ENCODE results near the gene RNU5B-1.

DNA sequence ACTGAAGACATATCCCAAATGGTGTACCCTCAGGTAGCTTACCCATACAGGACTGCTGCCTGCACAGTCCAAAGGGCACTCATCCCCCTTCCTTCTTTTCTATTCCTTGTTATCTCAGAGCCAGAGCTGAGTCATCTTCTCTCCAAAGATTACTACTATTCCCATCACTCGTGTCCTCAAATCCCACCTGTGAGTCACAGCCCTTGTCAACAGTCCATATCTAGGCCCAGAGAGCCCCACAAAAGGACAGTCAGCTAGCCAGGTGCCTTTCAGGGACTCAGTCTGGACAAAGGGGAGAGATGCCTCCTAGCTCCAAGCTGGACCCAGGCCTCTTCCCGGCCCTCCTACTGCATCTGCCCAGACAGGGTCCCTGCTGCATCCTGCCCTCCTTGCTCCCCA is 28.8 kb upstream of the RNU5B-1 start:
- TF ChIP-seq, protein P1, sequence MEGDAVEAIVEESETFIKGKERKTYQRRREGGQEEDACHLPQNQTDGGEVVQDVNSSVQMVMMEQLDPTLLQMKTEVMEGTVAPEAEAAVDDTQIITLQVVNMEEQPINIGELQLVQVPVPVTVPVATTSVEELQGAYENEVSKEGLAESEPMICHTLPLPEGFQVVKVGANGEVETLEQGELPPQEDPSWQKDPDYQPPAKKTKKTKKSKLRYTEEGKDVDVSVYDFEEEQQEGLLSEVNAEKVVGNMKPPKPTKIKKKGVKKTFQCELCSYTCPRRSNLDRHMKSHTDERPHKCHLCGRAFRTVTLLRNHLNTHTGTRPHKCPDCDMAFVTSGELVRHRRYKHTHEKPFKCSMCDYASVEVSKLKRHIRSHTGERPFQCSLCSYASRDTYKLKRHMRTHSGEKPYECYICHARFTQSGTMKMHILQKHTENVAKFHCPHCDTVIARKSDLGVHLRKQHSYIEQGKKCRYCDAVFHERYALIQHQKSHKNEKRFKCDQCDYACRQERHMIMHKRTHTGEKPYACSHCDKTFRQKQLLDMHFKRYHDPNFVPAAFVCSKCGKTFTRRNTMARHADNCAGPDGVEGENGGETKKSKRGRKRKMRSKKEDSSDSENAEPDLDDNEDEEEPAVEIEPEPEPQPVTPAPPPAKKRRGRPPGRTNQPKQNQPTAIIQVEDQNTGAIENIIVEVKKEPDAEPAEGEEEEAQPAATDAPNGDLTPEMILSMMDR (IDR thresholded peaks at IDR 0.05), result no peak
- no peak for TF ChIP-seq POLR2A (IDR thresholded peaks at IDR 0.05)

All from thyroid gland (tissue), 4 donors.